T-helper 1 cell treated with Interleukin-12 subunit alpha and Interleukin-12 subunit beta and Interleukin-4 antibody, amounts not matched to agents 30 ng/mL and 1 ng/mL, for 36 hours (primary cell): ENCODE measurements around the gene TCHP. TPM values are rescaled to one million over a fixed set of nuclear protein-coding genes. Genes with fewer than 3 reads are reported as not detected.
"Not testable (repeated sequence)": the region's sequence is repeated elsewhere in the genome, so short reads cannot be mapped to it uniquely, and the experiment has no call there.

Experiments
- intact Hi-C: fragments of 100-400 bp; cut with micrococcal nuclease; formaldehyde crosslinking; loops from one replicate; pipeline ENCODE4 v1.15.1; 2024
- total RNA-seq: library from RNA; stranded (reverse); gene quantifications from 2 replicates; pipeline ENCODE4 v1.2.3, GENCODE V29; 2022

The TCHP gene
- total RNA-seq, 1 donor from 2014 or later, result 35.2 TPM

GRCh38 chr12:109879351-109880042 is 20.6 kb upstream of the TCHP start:
- intact Hi-C loops, result loop anchor here (1.0 to 10.0 kb wide), 13 partner anchors 9 to 623 kb away; partner anchors contain the start of genes ATP2A2, C12orf76, FAM222A and MMAB

- intact Hi-C loops, result loop anchor here (1.0 to 10.0 kb wide), 13 partner anchors 8 to 622 kb away; partner anchors contain the start of genes ATP2A2, C12orf76, FAM222A and MMAB
Measured at GRCh38 chr12:109880043-109880931, 19.8 kb upstream of the TCHP start, which contains the start of gene GLTP. GLTP (minus strand) TSS chr12:109880541; CDS start chr12:109880374, 167 bp downstream.

GRCh38 chr12:109880938-109881337 is 19.1 kb upstream of the TCHP start:
- intact Hi-C loops, result loop anchor here (1.0 to 10.0 kb wide), 14 partner anchors 7 to 621 kb away; partner anchors contain the start of genes ATP2A2, C12orf76, FAM222A and MMAB

GRCh38 chr12:109881752-109882151 is 18.3 kb upstream of the TCHP start:
- intact Hi-C loops, result loop anchor here (1.0 to 10.0 kb wide), 4 partner anchors 193 to 454 kb away; partner anchors contain the start of gene ATP2A2

GRCh38 chr12:109883461-109883860 is 16.6 kb upstream of the TCHP start:
- intact Hi-C loops, result loop anchor here (5.0 to 10.0 kb wide), 3 partner anchors 191 to 456 kb away; partner anchors contain the start of gene ATP2A2

GRCh38 chr12:109885616-109886015 is 14.5 kb upstream of the TCHP start:
- intact Hi-C loops, result loop anchor here (10.0 kb wide), 1 partner anchor 189 kb away; no protein-coding TSS in a partner anchor

GRCh38 chr12:109888179-109889020 is 11.7 kb upstream of the TCHP start:
- intact Hi-C loops, result loop anchor here (1.0 to 10.0 kb wide), 3 partner anchors 8 to 186 kb away; partner anchors contain the start of genes GLTP and TCHP

- intact Hi-C loops, result no loop called here
Measured at GRCh38 chr12:109890620-109891170, 9.4 kb upstream of the TCHP start.

- intact Hi-C loops, result not testable (repeated sequence)
Measured at GRCh38 chr12:109891731-109892130, 8.3 kb upstream of the TCHP start.

- intact Hi-C loops, result no loop called here
Measured at GRCh38 chr12:109892165-109892715, 7.8 kb upstream of the TCHP start.

- intact Hi-C loops, result no loop called here
Measured at GRCh38 chr12:109892748-109893147, 7.3 kb upstream of the TCHP start.

GRCh38 chr12:109893261-109893995 is 6.6 kb upstream of the TCHP start:
- intact Hi-C loops, result no loop called here

- intact Hi-C loops, result no loop called here
Measured at GRCh38 chr12:109894939-109895338, 5.1 kb upstream of the TCHP start.

GRCh38 chr12:109896188-109896587 is 3.9 kb upstream of the TCHP start:
- intact Hi-C loops, result no loop called here

GRCh38 chr12:109897029-109897428 is 3.0 kb upstream of the TCHP start:
- intact Hi-C loops, result no loop called here

- intact Hi-C loops, result not testable (repeated sequence)
Measured at GRCh38 chr12:109899345-109899744, 729 bp upstream of the TCHP start.

- intact Hi-C loops, result loop anchor here (1.0 to 2.0 kb wide), 7 partner anchors 13 to 328 kb away; partner anchors contain the start of genes ANKRD13A, FAM222A, GLTP and MMAB
Measured at GRCh38 chr12:109900752-109901580, 892 bp downstream of the TCHP start.

- intact Hi-C loops, result no loop called here
Measured at GRCh38 chr12:109902891-109903418, 2.9 kb downstream of the TCHP start.
